K562 (cell line): ENCODE data around the gene CEP89. TPM values are rescaled to one million over a fixed set of nuclear protein-coding genes. Genes with fewer than 3 reads are reported as not detected.

Source experiments
- FOXK2 ChIP-seq, 2 experiments: fragments of 450-650 bp; IDR thresholded peaks in 1 of 2; conservative IDR thresholded peaks in 1 of 2; 2 replicates each; pipeline ENCODE4 v1.6.1; 2016; ENCODE audit warnings: low read depth in 2 of 2, mild to moderate bottlenecking in 1 of 2
- GATAD2B ChIP-seq: fragments of 450-650 bp; IDR thresholded peaks from 2 replicates; pipeline ENCODE4 v1.6.1; 2017; ENCODE audit warnings: mild to moderate bottlenecking, borderline replicate concordance
- HDAC2 ChIP-seq: fragments of 450-650 bp; IDR thresholded peaks from 2 replicates; pipeline ENCODE4 v1.6.1; 2016; ENCODE audit warnings: mild to moderate bottlenecking
- HLTF ChIP-seq: fragments of 450-650 bp; IDR thresholded peaks from 2 replicates; pipeline ENCODE4 v1.6.1; 2016
- MTA2 ChIP-seq: fragments of 450-650 bp; IDR thresholded peaks from 2 replicates; pipeline ENCODE4 v1.6.1; 2016; ENCODE audit warnings: low read depth
- NR2F6 ChIP-seq: fragments of 450-650 bp; formaldehyde crosslinking; IDR thresholded peaks from 2 replicates; pipeline ENCODE4 v1.4.0; 2020; ENCODE audit warnings: mild to moderate bottlenecking
- SMAD2 ChIP-seq: fragments of 150-350 bp; IDR thresholded peaks from 2 replicates; pipeline ENCODE4 v1.6.1; 2014; ENCODE audit warnings: low read depth, mild to moderate bottlenecking, low read length
- TFE3 ChIP-seq: fragments of 450-650 bp; formaldehyde crosslinking; IDR thresholded peaks from 2 replicates; pipeline ENCODE4 v1.4.0; 2020; ENCODE audit warnings: mild to moderate bottlenecking, mixed read lengths
- TGIF2 ChIP-seq: sonication (generic); formaldehyde crosslinking; IDR thresholded peaks from 2 replicates; pipeline ENCODE4 v1.8.1; 2022; ENCODE audit warnings: mild to moderate bottlenecking, missing genetic modification reagents, moderate library complexity
- ZEB2 ChIP-seq: fragments of 450-650 bp; IDR thresholded peaks from 2 replicates; pipeline ENCODE4 v1.6.1; 2016
- ZNF280A ChIP-seq: fragments of 450-650 bp; IDR thresholded peaks from 2 replicates; pipeline ENCODE4 v1.6.1; 2018; ENCODE audit warnings: mild to moderate bottlenecking, low read depth; ENCODE audit not compliant: partially characterized antibody
- ZNF512 ChIP-seq: IDR thresholded peaks from 2 replicates; pipeline ENCODE4 v1.6.1; 2016; ENCODE audit warnings: missing genetic modification characterization, missing compliant biosample characterization
- ZNF609 ChIP-seq: sonication (generic); formaldehyde crosslinking; IDR thresholded peaks from 2 replicates; pipeline ENCODE4 v1.8.1; 2023; ENCODE audit warnings: missing genetic modification reagents, mild to moderate bottlenecking, borderline replicate concordance
- ZNF780A ChIP-seq: fragments of 250-450 bp; sonication (Bioruptor Pico); IDR thresholded peaks from 2 replicates; pipeline ENCODE4 v1.5.0; 2021; ENCODE audit warnings: mild to moderate bottlenecking
- ZZZ3 ChIP-seq: fragments of 450-650 bp; IDR thresholded peaks from 2 replicates; pipeline ENCODE4 v1.6.1; 2016; ENCODE audit warnings: antibody characterized with exemption, mild to moderate bottlenecking, moderate library complexity
- polyA plus RNA-seq, 8 experiments: library from polyadenylated mRNA; depleted of rRNA in 4 of 8; stranded (reverse) in 5 of 8; unstranded in 3 of 8; fragments of >200 nt; fragmentation: Nextera tagmentation in 2 of 8; fragmentation: Illumina TruSeq in 1 of 8; extraction: Ambion mirVana in 2 of 8; extraction: Trizol in 1 of 8; gene quantifications; 2 replicates each; pipeline versions ENCODE4 v1.2.1 to v1.2.3, GENCODE V29; 2011 to 2014; ENCODE audit warnings: inconsistent platforms in 1 of 8, missing spikeins in 1 of 8
- total RNA-seq, 7 experiments: library from RNA; depleted of rRNA in 6 of 7; stranded (reverse); fragments of >200 nt in 6 of 7; fragmentation: Illumina TruSeq in 2 of 7; extraction: Trizol in 2 of 7; gene quantifications; 2 replicates each; pipeline versions ENCODE4 v1.2.1 to v1.2.3, GENCODE V29; 2011 to 2021; ENCODE audit warnings: low replicate concordance in 1 of 7
- TF ChIP-seq, protein P1 (sequence below), 2 experiments: fragments of 450-650 bp in 1 of 2; sonication (generic) in 1 of 2; formaldehyde crosslinking in 1 of 2; IDR thresholded peaks in 1 of 2; conservative IDR thresholded peaks in 1 of 2; 2 replicates each; pipeline versions ENCODE4 v1.6.1 to v1.8.1; 2016 to 2023; ENCODE audit warnings: mild to moderate bottlenecking in 2 of 2, moderate library complexity in 2 of 2, inconsistent platforms in 1 of 2, missing genetic modification reagents in 1 of 2
- TF ChIP-seq, protein P2 (sequence below): fragments of 450-650 bp; IDR thresholded peaks from 2 replicates; pipeline ENCODE4 v1.6.1; 2016; ENCODE audit warnings: missing biosample characterization, missing genetic modification characterization

The CEP89 gene
- total and polyA plus RNA-seq, 9 of the 15 experiments (the other 6 are each of a cell fraction or from before 2014, with no cell fraction given), result 5.5 to 15.0 (median 7.2) TPM

DNA sequence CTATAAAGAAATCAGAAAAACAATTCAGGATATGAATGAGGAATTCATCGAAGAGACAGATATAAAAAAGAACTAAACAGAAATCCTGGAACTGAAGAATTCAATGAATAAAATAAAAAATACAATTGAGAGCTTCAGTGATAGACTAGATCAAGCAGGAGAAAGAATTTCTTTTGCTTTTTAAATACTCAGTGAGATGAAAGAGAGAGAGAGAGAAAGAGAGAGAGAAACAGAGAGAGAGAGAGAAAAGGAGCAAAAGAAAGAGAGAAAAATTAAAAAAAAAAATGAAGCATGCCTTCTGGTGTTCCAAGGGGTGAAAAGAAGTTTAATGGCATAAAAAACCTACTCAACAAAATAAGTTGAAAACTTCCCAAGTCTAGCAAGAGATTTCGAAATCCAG, 80.1 kb downstream of the CEP89 start (continued):
- TF ChIP-seq ZNF609 (CRISPR knock-in tag) (no peak), FOXK2 (conservative IDR thresholded peaks at IDR 0.05 in 1 of 2, IDR thresholded peaks at IDR 0.05 in 1 of 2; ENCODE audit: low read depth in 2 of 2) (no peak), SMAD2 (no peak), ZNF780A (CRISPR knock-in tag) (no peak), TFE3 (no peak), GATAD2B (no peak), TGIF2 (CRISPR knock-in tag) (no peak), MTA2 (no peak), ZZZ3 (no peak), ZEB2 (peak; percentile 56; the same call in 1 of the 2 replicates), ZNF280A (peak; percentile 90), HDAC2 (no peak), ZNF512 (peak; percentile 84), NR2F6 (CRISPR knock-in tag) (no peak), HLTF (peak; percentile 92)
- TF ChIP-seq, protein P1, sequence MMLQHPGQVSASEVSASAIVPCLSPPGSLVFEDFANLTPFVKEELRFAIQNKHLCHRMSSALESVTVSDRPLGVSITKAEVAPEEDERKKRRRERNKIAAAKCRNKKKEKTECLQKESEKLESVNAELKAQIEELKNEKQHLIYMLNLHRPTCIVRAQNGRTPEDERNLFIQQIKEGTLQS (IDR thresholded peaks at IDR 0.05), result no peak
- TF ChIP-seq, protein P1 (CRISPR knock-in tag; conservative IDR thresholded peaks at IDR 0.05), result no peak
- TF ChIP-seq, protein P2, sequence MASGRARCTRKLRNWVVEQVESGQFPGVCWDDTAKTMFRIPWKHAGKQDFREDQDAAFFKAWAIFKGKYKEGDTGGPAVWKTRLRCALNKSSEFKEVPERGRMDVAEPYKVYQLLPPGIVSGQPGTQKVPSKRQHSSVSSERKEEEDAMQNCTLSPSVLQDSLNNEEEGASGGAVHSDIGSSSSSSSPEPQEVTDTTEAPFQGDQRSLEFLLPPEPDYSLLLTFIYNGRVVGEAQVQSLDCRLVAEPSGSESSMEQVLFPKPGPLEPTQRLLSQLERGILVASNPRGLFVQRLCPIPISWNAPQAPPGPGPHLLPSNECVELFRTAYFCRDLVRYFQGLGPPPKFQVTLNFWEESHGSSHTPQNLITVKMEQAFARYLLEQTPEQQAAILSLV (tag), result 0 out of 2 replicates have a peak, but pooled peaks have one; percentile 12
